Measurements from ENCODE around the gene PAPOLB.

PAPOLB gene

DNA sequence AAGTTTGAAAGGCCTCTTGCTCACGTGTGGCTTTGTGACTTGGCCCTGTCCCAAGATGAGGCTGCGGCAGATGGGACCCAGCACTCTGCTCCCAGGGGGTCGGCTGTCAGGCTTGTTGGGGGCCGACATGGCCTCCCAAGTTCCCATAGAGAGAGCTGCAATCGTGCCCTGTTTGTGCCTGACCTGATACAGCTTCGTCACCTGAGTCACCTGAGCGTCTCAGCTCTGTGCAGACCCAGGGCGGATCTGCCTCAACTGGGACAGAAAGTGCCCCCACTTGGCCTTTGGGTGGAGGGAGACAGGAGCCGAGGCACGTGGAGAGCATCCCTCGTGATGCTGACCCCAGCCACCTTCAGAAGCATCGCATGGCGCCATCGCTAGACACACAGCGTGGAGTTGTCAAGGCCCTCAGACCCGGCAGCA is 21.7 kb downstream of the PAPOLB start:
- DNase-seq = no peak

DNA sequence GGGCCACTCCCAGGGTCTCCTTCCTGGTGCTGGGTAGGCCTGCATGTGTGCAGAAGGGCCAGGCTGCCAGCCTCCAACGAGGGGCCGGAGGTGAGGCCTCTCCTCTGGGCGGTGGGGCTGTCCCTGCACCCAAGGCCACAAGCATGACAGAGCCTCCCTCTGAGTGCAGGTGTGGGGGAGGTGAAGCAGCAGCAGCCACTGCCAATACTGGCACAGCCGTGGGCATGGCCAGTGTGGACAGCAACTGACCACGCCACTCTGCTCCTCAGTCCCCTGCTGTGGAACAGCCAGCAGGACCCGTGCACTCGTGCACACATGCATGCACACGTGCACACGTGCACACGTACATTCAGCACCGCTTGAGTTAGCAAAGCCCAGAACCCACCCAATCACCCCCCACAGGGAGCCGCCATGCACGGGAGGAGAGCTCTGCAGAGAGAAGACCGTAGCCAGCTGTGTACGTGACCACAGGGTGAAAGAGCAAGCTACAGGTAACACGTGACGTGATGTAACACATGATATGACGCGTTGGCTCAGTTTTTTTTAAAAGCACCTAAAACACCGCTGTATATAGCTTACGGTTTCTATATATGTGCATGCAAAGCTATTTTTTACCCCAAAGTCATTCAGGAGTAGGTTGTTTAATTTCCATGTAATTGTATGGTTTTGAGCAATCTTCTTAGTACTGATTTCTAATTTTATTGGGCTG is 23.1 kb downstream of the PAPOLB start:
- no peak for DNase-seq

DNA sequence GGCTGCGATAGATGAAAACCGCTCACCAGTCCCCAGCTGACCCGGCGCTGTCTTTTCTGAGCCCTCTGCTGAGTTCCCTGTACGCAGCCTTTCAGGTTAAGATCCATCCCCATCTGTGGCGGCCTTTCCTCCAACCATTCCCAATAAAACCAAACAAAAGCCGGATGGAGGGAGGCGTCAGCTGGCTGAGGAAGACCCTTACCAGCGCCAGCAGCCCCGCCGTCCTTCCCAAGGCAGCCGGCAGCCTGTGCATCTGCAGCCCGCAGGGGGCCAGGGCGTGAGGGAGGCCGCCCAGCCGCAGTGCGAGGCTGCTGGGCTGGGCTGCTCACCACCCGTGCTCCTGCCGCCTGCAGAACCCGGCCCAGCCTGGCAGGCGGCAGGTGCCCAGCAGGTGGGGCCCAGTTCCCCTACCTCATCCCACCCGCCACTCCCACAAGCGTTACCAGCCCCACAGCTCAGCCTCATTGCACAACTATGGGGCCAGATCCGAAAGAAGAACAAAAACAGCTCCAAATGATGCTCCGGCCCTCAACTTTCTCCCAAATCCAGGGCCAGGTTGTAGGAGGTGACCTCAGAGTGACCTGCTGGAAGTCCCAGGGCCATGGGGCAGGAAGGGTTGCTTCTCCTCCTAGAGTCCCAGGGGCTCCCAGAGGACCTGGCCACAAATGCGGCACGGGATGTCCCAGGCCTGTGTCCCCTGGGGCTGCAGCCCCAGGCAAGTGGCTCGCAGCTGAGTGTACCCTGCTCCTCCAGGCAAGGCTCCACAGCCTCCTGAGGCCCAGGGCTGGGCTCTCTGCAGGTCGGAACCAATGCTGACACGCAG is 23.8 kb downstream of the PAPOLB start:
- DNase-seq = no peak

DNA sequence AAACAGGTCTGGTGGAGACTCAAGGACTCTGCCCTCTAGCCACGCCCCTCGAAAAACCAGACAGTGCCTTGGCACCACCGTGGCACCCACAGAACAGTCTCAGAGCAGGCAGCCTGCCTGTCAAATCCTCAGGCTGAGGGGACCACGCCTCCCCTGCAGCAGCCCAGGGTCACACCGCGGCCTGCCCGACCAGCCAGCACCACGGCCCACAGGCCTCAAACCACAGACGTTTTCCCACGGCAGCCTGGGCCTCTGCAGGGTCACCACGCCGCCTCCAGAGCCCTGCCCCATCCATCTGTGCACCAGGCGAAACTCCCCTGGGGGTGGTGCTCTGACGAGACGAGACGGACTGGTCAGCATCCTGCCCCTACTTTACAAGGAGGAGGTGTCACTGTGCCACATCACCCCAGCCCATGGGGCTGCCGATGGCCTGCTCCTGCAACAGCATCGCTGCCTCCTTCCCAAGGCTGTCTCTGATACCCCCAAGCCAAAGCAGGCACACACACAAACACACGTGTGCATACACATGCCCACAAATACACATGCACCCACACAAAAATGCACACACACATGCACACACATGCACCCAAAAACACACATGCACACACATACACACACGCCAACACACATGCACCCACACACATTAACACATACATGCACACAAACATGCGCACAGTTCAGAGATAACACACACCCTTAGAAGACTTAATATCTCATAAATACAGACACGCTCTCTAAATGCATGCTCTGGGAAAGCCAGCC is 24.6 kb downstream of the PAPOLB start:
- DNase-seq = no peak

DNA sequence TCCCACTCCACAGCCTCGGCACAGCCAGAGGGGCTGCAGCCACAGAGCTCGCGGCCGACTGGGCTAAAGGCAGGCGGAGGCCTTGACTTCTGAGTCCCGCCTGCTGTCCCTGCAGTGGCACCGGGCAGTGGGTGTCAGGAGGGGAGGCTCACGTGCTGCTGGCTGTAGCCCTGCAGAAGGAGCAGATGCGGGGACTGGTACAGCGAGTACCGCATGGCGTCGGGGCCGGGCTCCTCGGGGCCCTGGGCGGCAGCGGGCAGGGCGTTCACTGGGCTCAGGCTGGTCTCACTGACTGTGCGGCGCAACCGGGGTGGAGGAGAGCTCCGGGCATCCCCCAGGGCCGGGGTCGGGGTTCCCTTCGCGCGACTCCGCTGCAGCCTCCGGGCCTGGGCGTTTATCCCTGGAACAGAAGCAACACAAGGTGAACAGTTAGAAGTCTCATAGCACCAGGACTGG is 25.6 kb downstream of the PAPOLB start:
- DNase-seq = no peak

DNA sequence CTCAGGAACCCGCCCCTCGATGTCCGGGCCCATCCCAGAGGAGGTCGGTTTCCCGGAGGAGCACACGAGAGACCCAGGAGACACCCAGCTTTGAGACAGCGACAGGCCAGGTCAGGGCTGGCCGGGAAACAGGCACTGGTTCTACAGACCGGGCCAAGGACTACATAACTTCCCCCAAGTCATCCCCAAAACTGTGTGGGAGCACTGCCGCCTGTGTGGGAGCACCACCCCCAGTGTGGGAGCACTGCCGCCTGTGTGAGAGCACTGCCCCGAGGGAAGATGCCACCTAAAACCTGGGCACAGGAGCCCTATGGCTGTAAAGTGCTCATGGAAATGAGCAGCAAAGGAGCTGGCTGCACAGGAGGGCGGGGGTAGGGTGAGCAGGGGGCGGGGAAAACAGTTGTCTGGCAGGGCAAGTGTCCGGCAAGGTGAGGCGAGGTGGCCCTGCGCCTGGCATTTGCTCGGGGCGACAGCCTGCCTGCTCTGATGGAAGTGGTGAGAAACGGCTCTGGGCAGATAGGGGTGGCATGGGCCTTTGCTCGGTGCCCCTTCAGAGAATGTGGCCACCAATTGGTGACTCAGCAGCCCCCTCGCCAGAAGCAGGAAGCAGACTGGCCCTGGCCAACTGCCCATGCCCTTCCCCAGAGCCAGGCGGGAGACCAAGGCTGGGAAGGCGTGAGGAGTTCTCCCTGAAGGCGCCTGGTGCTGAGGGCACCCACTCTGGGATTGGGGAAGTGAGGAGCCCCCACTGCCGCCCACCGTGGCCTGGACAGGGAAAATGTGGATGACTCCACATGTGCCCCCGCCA is 26.2 kb downstream of the PAPOLB start:
- DNase-seq = no peak

DNA sequence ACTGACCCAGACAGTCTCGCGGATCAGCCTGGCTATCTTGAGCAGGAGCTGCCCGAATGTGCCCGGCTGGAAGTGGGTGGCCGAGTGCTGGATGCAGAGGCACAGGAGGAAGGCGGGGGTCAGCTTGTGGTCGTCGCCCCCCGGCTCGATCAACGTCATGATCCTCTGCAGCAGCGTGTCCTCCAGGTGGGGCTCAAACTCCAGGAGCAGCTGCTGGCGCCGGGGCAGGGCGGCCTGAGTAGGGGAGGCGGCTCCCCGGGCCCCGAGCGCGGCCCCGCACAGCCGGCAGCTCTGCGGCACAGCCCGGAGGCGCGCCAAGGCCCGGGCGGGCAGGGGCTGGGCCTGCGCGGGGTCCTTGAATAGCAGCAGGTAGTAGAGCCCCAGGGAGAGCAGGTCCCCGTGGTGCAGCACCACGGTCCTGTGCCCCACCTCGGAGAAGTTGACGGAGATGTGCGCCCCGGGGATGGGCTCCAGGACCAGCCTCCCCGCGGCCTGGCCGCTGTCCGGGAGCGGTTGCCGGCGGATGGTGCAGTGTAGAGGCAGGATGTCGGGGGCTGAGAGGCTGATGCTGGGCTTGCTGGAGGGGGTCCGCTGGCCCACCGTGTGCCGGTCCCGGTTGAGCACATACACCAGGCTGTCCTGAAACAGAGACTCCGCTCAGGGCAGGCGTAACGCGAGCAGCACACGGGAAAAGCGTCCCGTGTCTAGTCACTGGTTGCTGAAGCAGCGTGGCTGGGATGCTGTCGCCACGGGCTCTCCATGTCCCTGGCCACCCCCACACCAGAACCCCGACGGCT is 27.0 kb downstream of the PAPOLB start:
- no peak for DNase-seq

DNA sequence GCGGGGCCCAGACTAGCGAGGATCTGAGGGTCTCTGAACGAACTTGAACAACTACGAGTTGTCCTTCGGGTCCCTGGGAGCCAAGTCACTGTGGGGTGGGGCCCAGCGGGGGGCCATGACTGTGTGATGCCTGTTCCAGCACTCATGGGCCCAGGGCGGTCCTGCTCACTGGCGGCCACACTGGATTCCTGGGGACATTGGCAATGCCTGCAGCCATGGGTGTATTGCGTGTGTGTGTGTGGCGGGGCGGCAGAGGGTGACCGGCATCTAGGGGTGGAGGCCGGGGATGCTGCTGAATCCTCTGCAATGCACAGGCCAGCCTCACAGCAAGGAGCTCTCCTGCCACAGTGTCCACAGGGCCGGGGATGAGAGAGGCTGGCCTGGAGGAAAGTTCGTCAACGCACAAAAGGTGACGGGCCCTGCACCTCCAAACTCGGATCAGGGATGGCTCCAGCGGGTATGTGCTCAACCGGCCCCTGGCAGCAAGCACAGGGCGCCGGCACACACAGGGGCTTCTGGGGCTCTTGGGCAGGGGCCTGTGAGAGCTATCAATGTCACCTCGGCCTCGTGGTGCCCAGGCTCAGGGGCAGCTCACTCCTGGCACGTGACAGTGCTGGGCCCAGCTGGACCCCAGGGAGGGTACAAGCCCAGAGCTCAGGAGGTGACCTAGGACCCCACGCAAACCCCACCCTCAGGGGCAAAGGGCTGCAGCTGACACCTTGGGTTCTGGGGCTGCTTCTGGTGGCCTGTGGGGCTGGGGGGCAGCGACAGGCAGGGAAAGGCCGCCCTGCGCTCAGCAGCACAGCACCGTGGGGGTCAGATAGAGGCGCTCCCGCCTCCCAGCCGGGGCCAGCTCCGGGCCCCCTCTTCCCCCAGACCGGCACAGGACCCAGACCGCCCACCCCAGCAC is 27.9 kb downstream of the PAPOLB start:
- no peak for DNase-seq

DNA sequence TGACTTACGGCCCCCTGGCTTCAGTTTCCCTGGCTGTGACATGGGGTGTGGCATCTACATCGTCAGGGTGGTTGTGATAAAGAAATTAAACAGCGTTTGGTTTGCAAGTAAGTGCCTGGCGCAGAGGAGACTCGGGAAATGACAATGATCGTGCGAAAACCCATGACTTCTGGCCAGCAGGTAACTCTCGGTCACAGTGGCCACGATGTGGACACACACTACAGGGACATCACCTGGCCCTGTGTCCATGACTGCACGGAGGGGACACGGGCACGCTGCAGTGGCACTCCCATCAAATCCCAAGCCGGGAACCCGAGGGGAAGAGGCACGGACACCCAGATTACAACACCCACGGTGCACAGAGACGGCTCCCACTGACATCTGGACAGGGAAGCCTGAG is 28.7 kb downstream of the PAPOLB start:
- DNase-seq = no peak

DNA sequence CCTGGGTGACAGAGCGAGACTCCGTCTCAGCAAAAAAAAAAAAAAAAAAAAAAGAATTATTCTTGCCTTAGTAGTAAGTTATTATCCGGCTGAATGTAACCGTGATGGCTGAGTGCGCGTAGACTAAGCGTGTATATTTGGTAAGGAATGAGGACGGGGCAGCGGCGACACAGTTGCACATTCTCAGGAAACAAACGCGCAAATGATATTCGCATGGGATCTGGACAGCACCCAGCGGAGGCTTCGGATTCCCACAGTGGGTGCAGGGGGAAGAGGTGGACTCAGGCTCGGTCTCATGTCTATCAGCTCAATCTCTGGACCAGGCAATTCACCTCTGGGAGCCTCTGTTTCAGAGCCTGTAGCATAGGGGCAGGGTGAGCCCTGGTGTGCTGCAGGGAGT is 29.1 kb downstream of the PAPOLB start:
- no peak for DNase-seq

DNA sequence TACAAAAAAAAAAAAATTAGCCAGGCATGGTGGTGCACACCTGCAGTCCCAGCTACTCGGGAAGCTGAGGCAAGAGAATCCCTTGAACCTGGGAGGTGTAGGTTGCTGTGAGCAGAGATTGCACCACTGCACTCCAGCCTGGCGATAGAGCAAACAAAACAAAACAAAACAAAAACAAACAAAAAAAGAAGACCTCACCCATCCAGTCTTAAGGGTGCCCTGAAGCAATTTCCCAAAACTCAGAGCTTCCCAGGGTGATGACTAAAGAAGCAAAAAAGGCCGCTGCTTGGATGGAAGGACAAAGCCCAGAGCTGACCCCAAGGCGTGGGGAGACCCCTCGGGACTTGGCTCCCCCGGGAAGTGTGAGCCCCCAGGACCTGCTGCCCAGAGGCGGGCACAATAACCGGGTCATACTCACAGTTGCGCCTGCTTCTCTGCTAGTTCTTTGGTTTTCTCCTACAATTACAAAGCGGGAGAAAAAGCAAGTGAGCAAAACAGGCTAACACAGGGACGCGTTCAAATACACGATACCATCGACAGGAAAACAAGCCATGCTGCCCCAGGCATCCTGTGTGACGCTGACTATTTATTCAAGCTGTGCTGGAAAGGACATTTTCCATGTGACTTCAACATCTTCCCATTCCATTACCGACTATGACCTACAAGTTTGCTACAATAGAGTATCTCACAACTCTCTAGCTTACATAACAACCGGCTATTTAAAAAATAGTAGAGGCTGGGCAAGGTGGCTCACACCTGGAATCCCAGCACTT is 29.9 kb downstream of the PAPOLB start:
- DNase-seq = no peak

DNA sequence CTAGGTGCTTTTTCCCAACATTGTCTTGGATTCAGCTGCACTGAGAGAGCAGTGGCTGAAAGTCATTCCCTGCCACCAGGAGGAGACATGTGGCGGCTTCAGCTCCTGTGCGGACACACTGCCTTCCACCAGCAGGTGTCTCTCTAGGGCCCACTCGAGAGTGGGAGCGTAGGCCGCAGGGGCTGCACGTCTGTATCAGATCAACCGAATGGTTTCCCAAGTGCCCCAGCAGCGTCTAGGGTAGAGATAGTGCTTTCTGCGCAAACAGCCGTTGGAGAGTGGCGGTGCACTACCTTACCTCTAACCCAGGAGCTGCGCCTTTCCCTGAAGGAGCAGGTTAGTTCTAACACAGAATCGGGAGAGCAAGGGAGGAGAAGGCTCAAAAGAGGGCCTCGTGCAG is 31.7 kb downstream of the PAPOLB start:
- DNase-seq = peak; percentile 53

DNA sequence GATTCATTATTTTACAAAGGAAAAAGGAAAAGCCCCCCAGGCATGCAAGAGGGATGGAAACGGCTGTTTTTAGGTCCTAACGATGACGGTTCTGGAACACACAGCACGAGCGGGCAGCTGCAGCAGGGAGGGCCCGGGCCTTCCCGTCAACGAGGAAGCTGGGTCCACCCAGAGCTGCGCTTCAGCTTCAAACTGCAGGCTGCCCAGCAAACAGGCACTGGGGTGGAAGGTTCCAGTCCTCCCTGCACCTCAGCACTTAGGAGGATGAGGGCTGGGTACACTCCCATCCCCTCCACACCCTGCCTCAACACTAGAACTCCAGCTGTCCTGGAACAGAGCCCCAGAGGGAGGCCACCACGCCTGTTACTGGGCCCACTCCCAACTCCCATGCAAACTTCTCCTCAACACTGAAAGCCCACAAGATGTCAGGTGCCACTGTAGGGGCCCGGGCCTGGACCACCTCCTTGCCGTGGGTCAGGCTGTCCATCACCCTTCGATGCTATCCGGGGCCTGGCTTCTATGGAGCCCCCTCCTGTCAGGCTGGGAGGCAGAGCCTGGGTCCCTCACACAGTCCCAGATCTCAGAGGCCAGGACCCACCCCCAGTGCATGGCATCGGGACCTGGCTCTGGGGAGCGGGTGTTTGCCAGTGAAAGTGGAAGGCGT is 33.0 kb downstream of the PAPOLB start:
- no peak for DNase-seq

DNA sequence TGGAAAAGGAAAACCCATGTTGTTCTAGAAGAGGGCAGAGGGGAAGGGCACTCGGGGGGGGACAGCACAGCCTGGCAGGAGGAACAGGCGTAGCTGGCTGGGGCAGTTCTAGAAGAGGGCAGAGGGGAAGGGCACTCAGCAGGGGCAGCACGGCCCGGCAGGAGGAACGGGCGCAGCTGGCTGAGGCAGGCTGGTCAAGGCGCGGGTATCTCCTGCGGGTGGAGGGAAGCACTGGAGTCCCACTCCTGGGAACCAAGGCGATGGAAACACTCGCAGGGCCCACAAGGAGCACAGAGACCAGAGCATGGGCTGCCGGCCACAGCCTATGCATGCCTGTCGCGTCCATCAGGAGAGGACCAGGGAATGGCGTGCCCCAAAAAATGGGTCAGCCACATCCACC is 36.7 kb downstream of the PAPOLB start:
- no peak for DNase-seq

DNA sequence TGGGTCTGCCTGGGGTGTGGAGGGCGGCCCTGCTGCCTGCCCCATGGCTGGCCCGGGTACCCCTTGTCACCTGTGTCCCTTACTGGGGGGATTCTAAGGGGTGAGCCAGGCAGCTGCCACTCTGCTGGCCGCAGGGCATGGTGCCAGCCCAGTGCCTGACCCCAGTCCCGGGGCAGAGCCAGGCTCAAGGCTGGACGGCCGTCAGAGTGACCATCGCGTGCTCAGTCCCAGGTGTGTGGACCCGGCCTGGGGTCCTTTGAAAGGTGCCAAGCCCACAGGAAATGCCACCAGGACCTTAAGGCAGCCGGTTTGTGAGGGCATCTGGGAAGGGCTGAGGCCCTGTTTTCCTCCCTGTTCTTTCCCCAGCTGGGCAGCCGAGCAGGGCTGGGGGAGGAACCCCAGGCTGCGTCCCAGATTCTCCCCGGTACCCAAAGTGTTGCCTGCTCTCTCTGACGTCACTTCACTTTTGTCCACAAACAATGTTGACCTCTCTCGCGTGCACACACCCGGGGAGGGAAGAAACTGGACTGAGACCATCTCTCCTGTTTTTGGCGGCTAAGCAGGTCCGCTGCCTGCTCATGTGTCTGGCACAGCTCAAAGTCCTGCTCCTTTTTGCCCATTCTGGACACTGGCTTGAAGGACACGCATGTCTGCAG is 37.6 kb downstream of the PAPOLB start:
- DNase-seq = no peak

DNA sequence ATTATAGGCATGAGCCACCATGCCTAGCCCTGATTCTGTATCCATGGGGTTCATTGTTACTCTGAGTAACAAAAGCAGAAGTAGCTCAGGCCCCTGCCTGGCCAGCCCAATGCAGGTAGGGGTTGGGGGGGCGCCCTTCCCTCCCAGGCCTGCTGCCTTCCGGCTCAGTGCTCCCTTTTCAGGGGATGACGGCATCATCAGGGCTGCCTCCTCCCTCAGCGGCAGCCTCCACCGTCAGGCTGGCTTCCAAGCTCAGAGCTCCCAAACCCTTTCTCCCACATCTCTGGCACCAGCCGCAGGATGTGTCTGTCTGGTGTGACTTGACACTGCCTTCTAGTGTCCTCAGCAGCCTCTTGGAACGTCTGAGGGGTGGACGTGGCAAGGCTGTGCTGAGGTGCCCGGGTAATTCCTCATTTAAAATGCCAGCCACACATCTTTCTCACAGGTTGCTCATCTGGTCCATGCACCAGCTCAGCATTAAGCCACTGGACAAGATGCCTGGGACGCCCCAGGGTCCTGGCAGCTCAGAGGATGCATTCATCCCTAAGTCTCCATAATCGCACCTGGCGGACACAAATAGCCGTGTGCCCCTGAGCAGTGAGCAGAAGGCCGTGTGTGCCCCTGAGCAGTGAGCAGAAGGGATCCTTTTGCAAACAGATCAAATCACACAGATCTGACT is 38.2 kb downstream of the PAPOLB start:
- DNase-seq = no peak

DNA sequence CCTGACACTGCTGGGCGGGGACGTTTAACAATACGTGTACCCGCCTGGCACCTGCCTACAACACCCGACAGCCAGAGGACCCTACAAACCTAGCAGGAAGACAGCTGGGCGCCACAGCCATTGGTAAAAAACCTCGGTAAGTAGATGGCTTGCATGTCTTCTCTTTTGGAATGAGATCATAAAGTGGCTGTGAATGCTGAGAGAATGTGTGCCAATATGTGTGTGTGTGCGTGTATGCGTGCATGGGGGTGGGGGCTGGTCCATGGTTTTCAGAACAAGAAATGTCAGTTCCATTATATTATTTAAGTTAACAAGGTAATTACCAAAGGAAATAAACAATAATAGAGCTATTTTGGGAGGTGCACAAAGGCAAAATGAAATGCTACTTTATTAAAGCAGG is 39.2 kb downstream of the PAPOLB start:
- no peak for DNase-seq

DNA sequence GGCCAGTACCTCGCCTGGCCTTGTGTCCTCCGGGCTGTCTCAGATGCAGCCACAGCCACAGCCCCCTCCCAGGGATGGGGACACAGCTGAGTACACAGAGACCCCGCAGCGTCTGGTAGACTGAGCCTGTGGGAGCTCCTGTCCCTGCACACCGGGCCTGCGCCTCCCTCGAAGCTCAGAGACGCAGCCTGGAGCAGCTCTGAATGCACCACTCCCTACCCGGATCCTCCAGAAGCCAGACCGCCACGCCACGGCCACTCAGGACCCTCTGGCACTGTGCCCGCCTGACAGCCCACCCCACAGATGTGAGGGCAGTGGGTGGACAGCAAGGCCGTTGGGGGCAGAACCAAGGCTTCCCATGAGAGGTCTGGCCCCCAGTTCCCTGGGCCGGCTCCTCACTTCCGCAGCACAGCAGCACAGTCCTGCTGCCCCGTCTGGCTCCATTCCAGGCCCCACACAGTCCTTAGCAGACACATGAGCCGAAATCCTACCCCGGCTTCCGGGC is 40.8 kb downstream of the PAPOLB start:
- DNase-seq = no peak

All from fibroblast of skin of right quadriceps (primary cell).